Measurements from ENCODE around the gene LYPD6B.

DNA sequence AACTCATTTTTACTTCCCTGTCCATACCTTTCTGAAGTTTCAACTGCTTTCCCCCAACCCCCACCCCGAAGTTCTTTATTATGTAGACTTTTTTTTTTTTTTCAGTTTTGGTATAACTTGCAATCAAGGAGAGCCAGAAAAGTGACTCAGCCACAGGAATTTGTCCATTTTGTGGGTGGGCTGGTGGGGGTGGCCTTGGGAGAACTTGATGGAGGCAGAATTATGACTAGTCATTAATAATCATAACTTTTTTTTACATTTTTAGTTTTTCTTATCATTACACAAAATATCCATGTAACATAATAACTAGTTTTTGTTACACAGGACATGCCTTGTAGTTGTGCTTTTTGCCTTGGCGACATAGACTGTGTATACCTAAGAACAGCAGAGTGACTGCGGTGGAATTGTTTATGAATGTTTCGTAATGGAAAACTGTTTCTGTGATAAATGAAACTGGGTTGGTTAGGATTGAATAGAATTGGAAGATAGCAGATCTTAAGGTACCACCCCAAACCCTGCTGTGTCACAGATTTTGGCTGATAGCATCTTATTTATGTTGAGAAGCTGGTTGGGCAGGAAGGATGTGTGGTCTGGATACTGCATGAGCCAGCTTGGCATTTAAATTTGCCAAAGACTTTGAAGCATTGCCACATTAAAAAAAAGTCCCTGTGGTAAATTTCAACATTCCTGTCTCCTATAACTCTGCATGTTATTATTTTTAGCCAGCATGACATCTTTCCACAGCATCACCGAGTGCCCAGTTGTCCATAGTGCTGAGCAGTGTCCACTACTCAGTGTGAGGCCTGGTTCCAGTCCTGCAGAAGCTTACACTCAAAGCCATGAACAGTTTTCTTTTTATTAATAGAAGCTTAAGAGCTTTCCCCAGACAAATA, 30.7 kb downstream of the LYPD6B start:
- TF ChIP-seq, protein P1, sequence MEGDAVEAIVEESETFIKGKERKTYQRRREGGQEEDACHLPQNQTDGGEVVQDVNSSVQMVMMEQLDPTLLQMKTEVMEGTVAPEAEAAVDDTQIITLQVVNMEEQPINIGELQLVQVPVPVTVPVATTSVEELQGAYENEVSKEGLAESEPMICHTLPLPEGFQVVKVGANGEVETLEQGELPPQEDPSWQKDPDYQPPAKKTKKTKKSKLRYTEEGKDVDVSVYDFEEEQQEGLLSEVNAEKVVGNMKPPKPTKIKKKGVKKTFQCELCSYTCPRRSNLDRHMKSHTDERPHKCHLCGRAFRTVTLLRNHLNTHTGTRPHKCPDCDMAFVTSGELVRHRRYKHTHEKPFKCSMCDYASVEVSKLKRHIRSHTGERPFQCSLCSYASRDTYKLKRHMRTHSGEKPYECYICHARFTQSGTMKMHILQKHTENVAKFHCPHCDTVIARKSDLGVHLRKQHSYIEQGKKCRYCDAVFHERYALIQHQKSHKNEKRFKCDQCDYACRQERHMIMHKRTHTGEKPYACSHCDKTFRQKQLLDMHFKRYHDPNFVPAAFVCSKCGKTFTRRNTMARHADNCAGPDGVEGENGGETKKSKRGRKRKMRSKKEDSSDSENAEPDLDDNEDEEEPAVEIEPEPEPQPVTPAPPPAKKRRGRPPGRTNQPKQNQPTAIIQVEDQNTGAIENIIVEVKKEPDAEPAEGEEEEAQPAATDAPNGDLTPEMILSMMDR (IDR thresholded peaks at IDR 0.05 in 8 of 11, conservative IDR thresholded peaks at IDR 0.05 in 3 of 11) = no peak
- TF ChIP-seq POLR2AphosphoS5 (IDR thresholded peaks at IDR 0.05) (no peak), POLR2A (IDR thresholded peaks at IDR 0.05) (no peak)

Data from spleen (tissue), 7 donors.